ENCODE results near the gene ADGRB3.
A peak's percentile ranks its signal among the peaks of the same experiment; 100 is the strongest.
"Not testable (repeated sequence)": the region's sequence is repeated elsewhere in the genome, so short reads cannot be mapped to it uniquely, and the experiment has no call there.

ADGRB3 gene

DNA sequence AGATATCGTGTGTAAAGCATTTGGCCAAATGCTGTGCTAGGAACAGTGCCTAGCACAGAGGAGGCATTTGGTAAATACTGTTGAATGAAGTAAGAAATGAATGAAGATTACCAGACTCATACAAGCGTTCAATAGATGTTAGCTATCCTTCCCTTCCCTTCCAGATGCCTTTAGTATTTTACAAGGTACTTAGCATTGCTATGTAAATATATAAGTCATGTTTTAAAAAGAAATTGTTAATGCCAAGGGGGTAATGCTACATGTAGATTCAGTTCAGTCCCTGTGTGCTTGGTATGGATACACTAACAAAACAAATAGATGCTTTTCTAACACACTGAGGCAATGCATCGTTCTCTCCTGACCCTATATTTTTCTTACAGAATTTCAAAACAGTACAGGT is 407.2 kb downstream of the ADGRB3 start:
- DNase-seq (ENCODE audit: low read depth), result no peak

DNA sequence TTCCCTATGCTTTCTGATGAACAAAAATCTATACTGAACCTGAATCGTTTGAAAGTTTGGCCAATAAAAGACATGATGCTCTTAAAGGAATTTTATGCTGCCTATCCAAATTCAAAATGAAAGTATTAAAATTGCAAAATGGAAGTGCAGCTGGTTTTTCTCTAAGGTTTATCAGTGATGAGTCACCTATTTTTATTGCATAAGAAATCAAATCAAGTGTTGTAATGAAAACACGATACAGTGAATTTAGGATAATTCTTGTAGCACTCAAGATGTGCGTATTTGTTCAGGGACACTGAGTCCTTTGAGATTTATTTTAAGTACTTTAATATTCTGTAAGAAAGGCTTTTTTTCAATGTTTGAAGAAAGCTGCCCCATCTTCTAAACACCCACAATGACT is 409.5 kb downstream of the ADGRB3 start:
- peak; percentile 17 for DNase-seq (ENCODE audit: low read depth)

DNA sequence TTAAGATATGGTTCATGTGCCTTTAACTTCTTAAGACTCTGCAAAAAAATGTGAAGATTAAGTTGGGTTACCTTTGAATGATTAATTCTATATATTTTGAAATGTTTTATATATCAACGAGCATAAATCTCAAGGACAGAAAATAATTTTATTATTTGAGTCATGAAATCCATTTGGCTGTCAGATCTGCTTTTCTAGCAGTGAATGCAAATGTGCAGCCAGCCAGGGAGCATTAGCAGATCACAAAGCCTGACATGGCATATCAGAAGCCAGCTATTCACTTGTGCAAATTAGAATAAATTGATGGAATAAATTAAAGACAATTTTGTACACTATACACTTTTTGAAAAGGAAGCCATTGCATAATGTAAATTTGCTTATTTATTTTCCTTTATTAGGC is 424.3 kb downstream of the ADGRB3 start:
- DNase-seq (ENCODE audit: low read depth), result no peak

DNA sequence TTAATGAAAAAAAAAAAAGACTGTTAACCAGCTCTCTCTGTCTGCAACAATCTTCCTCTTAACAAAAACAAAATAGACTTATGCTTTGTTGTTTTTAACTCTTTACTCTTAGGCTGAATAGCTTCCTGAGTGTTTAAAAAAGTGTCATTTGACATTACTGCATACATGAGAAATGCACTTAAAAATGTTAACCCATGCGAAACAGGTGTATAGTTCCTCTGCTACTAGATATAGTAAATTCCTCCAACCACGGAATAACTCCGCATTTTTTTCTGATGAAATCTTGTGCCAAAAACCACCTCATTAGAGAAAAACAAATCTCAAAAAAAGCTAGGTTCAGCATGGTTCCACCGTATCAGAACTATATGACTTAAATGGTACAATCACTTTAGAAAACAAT is 426.0 kb downstream of the ADGRB3 start:
- DNase-seq (ENCODE audit: low read depth), result no peak

DNA sequence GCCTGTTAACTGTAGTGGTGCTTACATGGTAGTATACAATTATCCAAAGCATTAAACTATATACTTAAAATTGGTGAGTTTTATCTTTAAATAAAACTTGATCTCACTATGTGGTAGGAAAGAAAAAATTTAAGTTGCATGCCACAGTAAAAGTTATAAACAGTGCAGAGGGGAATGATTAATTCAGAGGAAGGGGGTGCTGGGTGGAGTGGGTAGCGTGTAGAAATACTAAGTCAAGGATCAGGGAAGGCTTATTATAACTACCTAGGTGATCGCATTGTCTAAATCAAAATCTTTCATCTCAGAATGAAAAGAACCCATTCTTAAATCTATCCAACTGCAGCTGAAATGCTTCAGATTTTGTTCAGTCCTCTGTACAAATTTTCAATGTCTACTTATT is 428.3 kb downstream of the ADGRB3 start:
- no peak for DNase-seq (ENCODE audit: low read depth)

DNA sequence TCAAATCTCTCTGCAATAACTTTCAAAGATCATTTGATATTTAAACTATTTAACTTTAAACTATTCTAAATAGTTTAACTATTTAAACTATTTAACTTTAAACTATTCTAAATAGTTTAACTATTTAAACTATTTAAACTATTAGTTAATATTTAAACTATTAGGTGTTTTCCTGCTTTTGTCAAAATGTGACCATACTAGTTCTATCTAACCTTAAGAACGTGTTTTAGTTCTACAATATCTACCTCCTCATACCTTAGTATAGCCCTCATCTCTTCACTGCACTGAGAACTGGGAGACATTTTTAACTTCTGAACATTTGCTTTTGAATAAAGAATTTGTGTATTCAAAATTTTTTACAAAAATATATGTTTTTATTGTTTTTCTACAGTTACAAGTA is 429.1 kb downstream of the ADGRB3 start:
- no peak for DNase-seq (ENCODE audit: low read depth)

DNA sequence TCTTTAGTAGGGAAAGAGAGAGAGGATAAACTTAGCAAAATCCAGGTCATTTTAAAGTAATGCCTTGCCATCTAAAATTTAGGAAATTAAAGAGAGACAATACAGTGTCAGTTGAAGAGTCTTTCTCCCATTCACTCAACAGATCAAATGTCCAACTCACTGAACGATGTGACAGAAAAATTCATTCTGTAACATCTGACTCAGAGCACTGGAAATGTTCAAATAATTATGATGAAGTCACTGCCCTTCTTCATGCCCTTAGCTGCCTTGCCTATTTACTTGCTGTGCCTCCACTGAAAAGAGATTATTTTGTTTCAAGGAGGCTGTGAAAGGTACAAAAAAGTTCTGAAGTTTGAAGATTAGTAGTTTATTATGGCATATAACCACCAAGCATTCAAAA is 434.8 kb downstream of the ADGRB3 start:
- peak; percentile 13 for DNase-seq (ENCODE audit: low read depth)

DNA sequence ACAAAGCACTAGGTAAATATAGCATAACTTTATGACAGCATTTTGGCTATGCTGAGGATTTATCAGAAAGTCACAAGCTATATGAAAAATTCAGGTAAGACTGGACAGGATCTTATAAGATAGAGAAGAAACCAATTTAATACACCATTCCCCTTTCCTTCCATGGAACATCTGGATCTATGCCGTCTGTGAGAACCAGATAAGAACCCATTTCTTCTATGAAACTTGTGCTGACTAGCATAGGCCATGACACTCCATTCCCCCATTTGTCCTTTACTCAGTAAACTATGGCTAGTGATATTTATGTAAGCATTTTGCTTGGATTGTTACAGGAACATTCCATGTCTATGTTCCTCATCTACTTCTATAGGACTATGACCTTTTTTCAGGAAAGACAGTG is 437.7 kb downstream of the ADGRB3 start:
- DNase-seq (ENCODE audit: low read depth), result no peak

DNA sequence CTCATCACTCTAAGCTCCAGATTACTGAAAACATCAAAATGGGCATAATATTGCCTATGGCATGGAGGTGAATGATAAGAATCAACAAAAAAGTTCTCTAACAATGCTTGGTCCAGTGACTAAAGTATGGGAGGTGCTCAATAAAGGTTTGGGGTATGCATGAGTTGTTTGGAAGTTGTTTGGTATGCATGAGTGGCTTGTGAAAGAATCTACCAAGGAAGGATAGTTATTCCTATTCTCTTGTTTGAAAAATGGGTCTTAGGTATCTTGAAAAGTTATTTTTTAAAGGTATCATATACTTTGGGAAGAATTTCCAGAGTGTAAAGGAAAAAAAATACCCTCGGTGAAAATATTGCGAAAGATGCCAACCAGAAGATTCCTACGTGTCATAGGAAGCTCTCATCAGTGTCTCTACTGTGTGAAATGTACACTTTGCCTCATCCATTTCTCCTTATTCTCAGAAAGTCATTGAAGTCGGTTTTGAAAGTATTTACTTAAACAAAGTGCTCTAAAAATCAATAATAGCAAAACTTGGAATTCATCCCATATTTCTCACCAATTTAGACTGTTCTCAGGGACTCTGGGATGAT is 449.8 kb downstream of the ADGRB3 start:
- DNase-seq (ENCODE audit: low read depth), result peak; percentile 52

DNA sequence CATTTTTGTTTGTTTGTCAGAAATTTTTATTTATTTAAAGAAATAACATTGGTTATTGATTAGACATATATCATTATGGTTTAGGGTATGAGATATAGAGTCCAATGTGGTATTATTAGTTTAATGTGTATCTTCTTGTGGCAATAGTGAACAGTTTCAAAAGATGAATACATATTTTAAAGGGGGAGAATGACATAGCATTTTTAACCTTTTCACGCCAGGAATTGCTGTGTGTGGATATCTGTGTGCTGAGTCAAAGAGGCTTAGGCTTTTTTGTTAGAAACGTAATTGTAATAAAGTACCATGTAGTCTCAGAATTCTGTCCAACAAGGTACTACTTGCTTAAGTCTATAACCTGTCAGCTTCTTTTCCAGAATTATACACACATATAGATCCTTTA is 451.6 kb downstream of the ADGRB3 start:
- no peak for DNase-seq (ENCODE audit: low read depth)

DNA sequence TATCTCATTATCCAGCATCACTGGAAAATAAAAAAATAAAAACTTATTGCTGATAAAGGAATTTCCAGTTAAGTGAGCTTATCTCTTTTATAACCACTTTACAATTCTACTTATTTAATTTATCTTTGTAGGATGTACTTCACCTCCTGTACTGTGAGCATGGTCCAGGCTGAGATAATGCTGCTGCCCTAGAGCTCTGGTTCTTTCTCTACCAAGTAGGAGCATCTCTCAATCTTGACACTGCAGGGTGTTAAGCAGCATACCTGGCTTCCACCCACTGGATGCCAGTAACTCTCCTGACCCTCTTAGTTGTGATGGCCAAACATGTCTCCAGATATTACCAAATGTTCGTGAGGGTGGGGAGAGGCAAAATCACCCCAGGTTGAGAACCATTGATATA is 454.5 kb downstream of the ADGRB3 start:
- no peak for DNase-seq (ENCODE audit: low read depth)

DNA sequence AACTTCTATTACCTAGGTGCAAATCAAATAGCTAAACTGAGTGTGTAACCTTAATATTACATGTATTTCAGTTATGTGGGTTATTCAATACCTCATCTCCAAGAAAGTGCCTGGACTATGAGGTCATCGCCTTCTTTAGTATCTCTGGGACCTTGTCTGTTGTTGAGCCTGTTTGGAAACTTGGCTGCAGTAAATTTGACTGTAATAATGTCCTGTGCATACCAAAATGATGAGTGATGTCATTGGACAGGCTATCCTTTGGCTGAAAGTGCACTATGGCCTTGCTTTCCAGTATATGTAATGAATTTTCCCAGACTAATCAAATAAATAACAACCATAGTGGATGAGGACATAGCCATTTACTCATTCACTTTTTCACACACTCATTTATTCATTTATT is 455.1 kb downstream of the ADGRB3 start:
- DNase-seq (ENCODE audit: low read depth), result peak; percentile 86

DNA sequence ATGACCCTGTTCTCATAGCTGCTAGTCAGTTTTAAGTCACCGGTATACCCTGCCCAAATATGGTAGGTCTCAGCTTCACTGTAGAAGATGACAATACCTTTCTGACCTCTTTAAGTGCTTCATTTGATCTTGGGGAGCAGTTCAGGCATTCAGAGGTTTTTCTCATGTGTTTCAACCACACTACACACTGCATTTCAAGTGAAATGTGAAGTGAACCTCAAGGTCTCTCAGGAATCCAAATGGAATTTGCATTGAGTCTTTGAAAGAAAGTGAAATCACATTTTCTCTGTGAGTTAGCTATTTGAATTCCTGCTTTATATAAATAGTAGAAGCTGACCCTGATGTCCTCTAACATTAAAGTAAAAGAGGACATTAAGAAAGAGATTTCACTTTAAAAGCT is 461.6 kb downstream of the ADGRB3 start:
- no peak for DNase-seq (ENCODE audit: low read depth)

DNA sequence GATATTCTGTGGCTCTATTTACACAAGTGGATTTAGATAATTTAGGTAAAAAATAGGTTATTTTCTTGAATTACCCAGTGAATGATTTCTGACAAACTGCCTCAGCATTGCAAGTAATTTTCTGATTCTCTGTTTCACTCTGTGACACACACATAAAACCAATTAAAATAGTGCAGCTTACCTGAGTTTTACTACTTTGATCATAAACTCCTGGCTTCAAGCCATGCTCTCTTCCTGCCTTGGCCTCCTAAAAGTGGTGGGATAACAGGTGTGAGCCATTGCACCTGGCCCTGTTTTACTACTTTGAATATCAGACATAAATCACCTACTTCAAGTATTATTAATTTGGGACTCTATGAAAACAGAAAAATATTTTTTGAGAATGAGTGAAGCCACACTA is 462.9 kb downstream of the ADGRB3 start:
- DNase-seq (ENCODE audit: low read depth), result no peak

DNA sequence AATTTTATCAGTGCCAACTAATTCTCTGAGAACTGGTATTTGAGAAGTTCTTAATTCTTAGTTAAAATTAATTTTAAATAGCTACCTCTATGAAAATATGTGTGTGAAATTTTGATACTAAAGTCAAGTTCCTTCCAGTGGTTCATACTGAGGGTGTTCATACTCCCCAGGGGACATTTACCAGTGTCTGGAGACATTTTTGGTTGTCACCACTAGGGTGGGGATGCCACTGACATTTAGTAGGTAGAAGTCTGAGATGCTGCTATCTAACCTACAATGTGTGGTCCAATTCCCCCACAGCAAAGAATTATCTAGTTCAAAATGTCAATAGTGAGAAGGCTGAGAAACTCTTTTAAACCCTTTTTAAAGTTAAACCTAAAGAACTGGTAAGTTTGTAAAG is 463.8 kb downstream of the ADGRB3 start:
- no peak for DNase-seq (ENCODE audit: low read depth)

DNA sequence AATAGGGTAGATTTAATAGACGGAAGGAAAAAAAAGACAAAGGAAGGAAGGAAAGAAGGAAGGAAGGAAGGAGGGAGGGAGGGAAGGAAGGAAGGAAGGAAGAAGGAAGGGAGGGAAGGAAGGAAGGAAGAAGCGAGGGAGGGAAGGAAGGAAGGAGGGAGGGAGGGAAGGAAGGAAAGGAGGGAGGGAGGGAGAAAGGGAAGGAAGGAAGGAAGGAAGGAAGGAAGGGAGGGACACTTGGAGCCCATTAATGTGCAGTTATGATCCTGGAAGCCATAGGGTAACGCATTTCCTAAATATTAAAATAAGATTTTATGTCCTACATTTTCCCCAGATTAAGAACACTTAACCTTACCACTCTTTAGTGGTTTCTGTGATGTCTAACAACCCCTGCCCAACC is 465.7 kb downstream of the ADGRB3 start:
- no peak for DNase-seq (ENCODE audit: low read depth)

DNA sequence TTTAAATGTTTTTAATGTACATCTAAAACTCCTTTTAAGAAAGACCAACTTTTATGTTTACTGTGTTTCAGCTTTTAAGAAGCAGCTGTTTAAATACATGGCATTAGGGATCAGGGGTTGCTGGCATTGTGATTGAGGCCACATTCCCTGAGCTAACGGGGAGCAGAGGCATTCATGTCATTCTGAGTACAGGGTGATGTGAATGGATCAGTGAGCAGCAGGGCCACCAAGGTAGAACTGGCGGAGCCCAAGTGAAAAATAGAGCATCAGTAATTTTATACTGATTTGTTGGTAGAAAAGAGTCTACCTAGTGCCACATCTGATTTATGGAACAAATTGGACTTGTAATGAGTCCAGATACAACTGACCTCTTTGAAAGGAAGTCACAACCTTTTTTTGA is 467.3 kb downstream of the ADGRB3 start:
- DNase-seq (ENCODE audit: low read depth), result no peak

DNA sequence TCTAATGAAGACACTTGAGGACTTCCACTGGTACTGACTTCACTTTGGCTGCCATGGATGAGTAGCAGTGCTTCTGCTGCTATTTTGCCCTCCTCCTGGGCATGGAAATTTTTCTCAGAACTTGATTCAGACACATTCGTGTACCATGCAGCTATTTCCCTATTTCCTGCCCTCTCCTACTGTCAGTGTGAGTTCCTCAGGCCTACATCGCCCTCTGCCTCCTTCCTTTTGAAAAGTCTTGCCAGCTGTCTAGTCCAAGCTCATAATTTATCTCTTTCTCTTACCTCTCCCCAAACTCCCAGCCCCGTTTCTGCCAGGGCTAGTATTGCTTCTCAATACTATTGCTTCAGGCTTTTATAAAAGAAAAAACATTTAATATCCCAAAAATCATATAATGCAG is 470.2 kb downstream of the ADGRB3 start:
- peak; percentile 49 for DNase-seq (ENCODE audit: low read depth)

DNA sequence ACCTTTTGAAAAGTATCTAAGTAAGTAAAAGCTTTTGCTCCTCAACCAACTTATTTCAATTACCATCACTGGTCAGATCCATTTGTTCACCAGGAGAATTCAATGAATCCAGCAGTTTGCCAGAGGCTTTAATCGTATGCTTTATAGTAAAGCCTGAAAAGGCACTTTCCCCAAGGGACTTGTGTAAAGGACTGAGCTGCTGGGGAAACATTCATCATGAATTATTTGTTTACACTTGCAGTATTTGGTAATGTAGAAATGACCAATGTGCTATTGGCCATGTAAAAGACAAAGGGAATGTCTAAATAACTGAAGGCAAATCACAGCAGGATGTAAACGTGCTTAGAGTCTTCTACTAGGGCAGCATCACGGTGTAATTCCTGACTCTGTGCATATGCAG is 471.4 kb downstream of the ADGRB3 start:
- DNase-seq (ENCODE audit: low read depth), result no peak

DNA sequence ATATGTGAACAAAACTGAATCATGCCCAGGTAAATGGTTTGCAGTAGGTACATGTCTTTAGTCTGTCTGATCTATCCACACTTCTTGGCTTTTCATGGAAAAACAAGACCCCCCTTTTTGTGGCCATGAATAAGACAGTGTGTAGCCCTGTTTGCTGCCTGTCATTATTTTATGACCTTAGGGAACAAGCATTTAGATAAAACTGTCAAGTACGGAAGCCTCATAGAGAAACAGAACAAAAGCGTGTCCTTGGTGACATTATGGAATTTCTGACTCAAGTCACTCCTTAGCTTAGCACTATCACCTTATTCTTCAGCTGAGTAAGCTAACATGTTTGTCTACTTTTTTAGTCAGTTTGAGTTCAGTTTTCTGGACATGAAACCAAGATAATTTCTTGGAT is 476.2 kb downstream of the ADGRB3 start:
- DNase-seq (ENCODE audit: low read depth), result no peak

DNA sequence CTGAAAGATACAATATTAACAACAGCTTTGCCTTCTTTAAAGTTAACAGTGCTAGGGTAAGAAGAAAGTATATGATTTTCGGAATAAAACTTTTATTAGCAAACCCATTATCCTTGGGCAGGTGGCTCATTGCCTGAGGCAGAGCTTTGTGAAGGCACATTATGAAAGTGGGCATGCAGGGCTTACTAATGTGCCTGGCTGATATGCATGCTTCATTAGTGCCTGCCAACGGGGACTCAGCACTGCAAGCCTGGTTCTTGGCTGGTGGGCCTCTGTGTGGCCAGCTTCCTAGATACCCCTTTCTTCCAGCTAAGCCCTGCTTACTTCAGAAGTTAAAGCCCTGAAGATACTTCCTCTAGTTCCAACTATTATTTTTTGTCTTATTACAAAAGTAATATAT is 481.6 kb downstream of the ADGRB3 start:
- no peak for DNase-seq (ENCODE audit: low read depth)

DNA sequence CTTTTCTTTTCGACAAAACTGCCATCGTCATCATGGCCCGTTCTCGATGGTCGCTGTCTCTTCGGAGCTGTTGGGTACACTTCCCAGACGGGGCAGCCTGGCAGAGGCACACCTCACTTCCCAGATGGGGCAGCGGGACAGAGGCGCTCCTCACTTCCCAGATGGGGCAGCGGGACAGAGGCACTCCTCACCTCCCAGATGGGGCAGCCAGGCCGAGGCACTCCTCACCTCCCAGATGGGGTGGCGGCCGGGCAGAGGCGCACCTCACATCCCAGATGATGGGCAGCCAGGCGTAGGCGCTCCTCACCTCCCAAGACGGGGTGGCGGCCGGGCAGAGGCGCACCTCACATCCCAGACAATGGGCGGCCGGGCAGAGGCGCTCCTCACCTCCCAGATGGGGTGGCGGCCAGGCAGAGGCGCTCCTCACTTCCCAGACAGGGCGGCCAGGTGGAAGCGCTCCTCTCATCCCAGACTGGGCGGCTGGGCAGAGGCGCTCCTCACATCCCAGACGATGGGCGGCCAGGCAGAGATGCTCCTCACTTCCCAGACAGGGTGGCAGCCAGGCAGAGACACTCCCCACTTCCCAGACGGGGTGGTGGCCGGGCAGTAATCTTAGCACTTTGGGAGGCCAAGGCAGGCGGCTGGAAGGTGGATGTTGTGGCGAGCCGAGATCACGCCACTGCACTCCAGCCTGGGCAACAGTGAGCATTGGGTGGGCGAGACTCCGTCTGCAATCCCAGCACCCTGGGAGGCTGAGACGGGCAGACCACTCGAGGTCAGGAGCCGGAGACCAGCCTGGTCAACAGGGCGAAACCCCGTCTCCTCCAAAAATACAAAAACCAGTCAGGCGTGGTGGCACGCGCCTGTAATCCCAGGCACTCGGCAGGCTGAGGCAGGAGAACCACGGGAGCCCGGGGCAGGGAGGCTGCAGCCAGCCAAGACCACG is 486.7 kb downstream of the ADGRB3 start:
- DNase-seq (ENCODE audit: low read depth), result not testable (repeated sequence)

DNA sequence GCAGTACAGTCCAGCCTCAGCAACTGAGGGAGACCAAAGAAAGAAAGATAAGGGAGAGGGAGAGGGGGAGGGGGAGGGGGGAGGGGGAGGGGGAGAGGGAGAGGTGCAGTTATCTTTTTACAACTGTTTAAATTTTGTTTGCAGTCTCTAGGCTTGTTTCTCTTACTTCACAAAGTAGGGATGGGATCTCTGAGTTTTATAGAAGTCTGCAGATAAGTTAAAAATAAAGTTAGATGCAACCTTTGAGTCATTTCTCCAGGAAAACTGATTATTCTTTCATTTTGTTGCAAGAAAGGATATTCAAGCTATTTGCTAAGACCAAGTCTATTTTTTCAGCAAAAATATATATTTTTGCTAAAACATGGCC is 487.3 kb downstream of the ADGRB3 start:
- no peak for DNase-seq (ENCODE audit: low read depth)

DNA sequence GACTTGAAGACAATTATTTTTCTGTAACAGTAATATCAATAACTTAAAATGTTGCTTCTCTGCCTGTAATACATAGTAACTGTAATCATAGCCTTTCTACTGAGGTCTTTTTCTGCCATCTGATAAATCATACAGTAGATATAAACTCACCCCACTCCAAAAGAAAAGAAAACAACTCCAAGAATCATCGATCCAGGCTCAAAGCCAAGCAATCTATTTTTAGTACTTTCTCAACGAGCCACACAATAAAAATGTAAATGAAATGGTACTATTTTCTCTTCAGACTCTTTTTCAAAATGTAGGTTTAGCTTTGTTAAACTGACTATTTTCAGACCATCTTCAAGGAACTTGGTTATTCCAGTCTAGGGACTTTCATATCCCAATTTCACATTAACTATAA is 493.3 kb downstream of the ADGRB3 start:
- DNase-seq (ENCODE audit: low read depth), result no peak
